SU-DHL-6 (cell line): Measurements from ENCODE around the gene RNF220.

Experiments
- CTCF ChIP-seq: fragments of 200-600 bp; sonication (generic); IDR thresholded peaks from one replicate; pipeline ENCODE4 v1.5.1; 2017; ENCODE audit warnings: antibody characterized with exemption, mild to moderate bottlenecking, low read length, moderate library complexity; ENCODE audit not compliant: insufficient read depth, poor library complexity, severe bottlenecking
- EZH2phosphoT487 ChIP-seq: fragments of 200-600 bp; sonication (generic), shearing (Covaris generic); conservative IDR thresholded peaks from 2 replicates; pipeline ENCODE4 v1.6.1; 2018; ENCODE audit warnings: mild to moderate bottlenecking, antibody characterized with exemption, low read length, moderate library complexity, mixed read lengths

- TF ChIP-seq CTCF (no peak), EZH2phosphoT487 (no peak)
Observed at GRCh38 chr1:44636688-44637598, 231.9 kb downstream of the RNF220 start.
